ENCODE measurements around the gene COMMD1.
"Not testable (repeated sequence)": the region's sequence is repeated elsewhere in the genome, so short reads cannot be mapped to it uniquely, and the experiment has no call there.

The COMMD1 gene

GRCh38 chr2:62142054-62142453, 236.6 kb downstream of the COMMD1 start:
- DNase-seq (ENCODE audit: low spot score), result no peak

- no peak for DNase-seq (ENCODE audit: low spot score)
These were observed 238.2 kb downstream of the COMMD1 start for GRCh38 chr2:62143696-62144095.

- no peak for DNase-seq (ENCODE audit: low spot score)
These were observed 239.4 kb downstream of the COMMD1 start for GRCh38 chr2:62144689-62145477.

GRCh38 chr2:62145478-62146100, 240.1 kb downstream of the COMMD1 start:
- DNase-seq (ENCODE audit: low spot score), result no peak

GRCh38 chr2:62146790-62147189, 241.3 kb downstream of the COMMD1 start:
- not testable (repeated sequence) for DNase-seq (ENCODE audit: low spot score)

GRCh38 chr2:62147610-62148301, 242.3 kb downstream of the COMMD1 start:
- DNase-seq (ENCODE audit: low spot score), result no peak

GRCh38 chr2:62149708-62150107, 244.2 kb downstream of the COMMD1 start:
- DNase-seq (ENCODE audit: low spot score), result no peak

- DNase-seq (ENCODE audit: low spot score), result no peak
These were observed 245.3 kb downstream of the COMMD1 start for GRCh38 chr2:62150597-62151305.

GRCh38 chr2:62151306-62151638, 245.8 kb downstream of the COMMD1 start:
- DNase-seq (ENCODE audit: low spot score), result no peak

- no peak for DNase-seq (ENCODE audit: low spot score)
These were observed 246.5 kb downstream of the COMMD1 start for GRCh38 chr2:62152000-62152399.

- DNase-seq (ENCODE audit: low spot score), result no peak
These were observed 251.5 kb downstream of the COMMD1 start for GRCh38 chr2:62156861-62157496.

- no peak for DNase-seq (ENCODE audit: low spot score)
These were observed 253.1 kb downstream of the COMMD1 start for GRCh38 chr2:62158444-62159121.

GRCh38 chr2:62160691-62161090, 255.2 kb downstream of the COMMD1 start:
- DNase-seq (ENCODE audit: low spot score), result not testable (repeated sequence)

GRCh38 chr2:62163106-62163831, 257.8 kb downstream of the COMMD1 start:
- DNase-seq (ENCODE audit: low spot score), result no peak

- no peak for DNase-seq (ENCODE audit: low spot score)
These were observed 258.4 kb downstream of the COMMD1 start for GRCh38 chr2:62163834-62164233.

GRCh38 chr2:62175728-62176127, 270.3 kb downstream of the COMMD1 start:
- no peak for DNase-seq (ENCODE audit: low spot score)

GRCh38 chr2:62176801-62177200, 271.3 kb downstream of the COMMD1 start:
- no peak for DNase-seq (ENCODE audit: low spot score)

- DNase-seq (ENCODE audit: low spot score), result no peak
These were observed 272.0 kb downstream of the COMMD1 start for GRCh38 chr2:62177392-62178049.

GRCh38 chr2:62178741-62179271, 273.3 kb downstream of the COMMD1 start:
- DNase-seq (ENCODE audit: low spot score), result no peak

GRCh38 chr2:62180975-62181374, 275.5 kb downstream of the COMMD1 start:
- no peak for DNase-seq (ENCODE audit: low spot score)
